ENCODE measurements around the gene SCAF1.

DNA sequence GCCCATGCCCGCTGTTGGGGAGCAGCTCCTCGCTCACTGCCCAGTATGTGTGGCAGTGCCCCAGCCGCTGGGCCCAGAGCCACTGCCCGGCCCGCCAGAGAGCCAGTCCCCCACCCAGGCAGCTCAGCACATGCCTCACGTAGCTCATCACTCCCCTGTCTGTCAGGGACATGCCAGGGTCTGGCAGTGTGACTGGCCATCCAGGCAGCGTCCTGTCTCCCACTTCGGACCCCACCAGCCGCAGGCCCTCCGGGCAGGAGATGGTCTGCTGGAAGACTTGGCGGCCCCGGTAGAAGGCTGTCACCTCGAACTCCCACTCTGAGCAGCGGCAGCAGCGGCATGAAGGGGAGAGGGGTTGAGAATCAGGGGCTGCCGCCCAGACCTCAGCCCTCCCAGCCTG lies 20.0 kb downstream of the SCAF1 start:
- TF ChIP-seq, protein P1, sequence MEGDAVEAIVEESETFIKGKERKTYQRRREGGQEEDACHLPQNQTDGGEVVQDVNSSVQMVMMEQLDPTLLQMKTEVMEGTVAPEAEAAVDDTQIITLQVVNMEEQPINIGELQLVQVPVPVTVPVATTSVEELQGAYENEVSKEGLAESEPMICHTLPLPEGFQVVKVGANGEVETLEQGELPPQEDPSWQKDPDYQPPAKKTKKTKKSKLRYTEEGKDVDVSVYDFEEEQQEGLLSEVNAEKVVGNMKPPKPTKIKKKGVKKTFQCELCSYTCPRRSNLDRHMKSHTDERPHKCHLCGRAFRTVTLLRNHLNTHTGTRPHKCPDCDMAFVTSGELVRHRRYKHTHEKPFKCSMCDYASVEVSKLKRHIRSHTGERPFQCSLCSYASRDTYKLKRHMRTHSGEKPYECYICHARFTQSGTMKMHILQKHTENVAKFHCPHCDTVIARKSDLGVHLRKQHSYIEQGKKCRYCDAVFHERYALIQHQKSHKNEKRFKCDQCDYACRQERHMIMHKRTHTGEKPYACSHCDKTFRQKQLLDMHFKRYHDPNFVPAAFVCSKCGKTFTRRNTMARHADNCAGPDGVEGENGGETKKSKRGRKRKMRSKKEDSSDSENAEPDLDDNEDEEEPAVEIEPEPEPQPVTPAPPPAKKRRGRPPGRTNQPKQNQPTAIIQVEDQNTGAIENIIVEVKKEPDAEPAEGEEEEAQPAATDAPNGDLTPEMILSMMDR (IDR thresholded peaks at IDR 0.05) = no peak
- TF ChIP-seq POLR2A (IDR thresholded peaks at IDR 0.05) (no peak), POLR2AphosphoS5 (IDR thresholded peaks at IDR 0.05) (no peak)

Data from prostate gland (tissue), 2 donors.